Measurements from ENCODE around the gene CCDC9. TPM values are rescaled to one million over a fixed set of nuclear protein-coding genes. Genes with fewer than 3 reads are reported as not detected.
A peak's percentile ranks its signal among the peaks of the same experiment; 100 is the strongest.

Gene CCDC9
- total RNA-seq, 4 donors from 2014 or later = 6.6 to 16.8 (median 10.5) TPM

DNA sequence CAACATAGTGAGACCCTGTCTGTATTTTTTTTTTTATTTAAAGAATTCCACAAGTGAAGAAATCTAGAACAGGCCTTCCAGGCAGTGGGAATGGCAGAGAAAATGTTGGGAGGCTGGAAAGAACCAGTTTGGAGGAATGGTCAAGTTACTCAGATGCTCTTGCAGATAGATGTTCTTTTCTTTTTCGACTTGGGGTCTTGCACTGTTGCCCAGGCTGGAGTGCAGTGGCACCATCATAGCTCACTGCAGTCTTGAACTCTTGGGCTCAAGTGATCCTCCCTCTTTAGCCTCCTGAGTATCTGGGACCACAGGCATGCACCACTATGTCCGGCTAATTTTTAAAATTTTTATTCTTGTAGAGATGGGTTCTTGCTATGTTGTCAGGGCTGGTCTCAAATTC, 54.0 kb downstream of the CCDC9 start:
- H3K9me3 ChIP-seq = no peaks in the 10 kb centered on the region
- WGBS, 2 donors = 68 to 93% methylated on average over 2 of the region's 2 CpGs
- DNase-seq = no peak
- peaks cover 0 to 17% (median 0%) of the 10 kb centered on the region in 4 donors for H3K27me3 ChIP-seq
- peak overlapping the region in 1 of 4 donors; percentile 50 for H3K27ac ChIP-seq
- H3K4me3 ChIP-seq = peak overlapping the region in 2 of 4 donors; percentile 15 to 39
- TF ChIP-seq POLR2A (IDR thresholded peaks at IDR 0.05) = no peak
- TF ChIP-seq, protein P1, sequence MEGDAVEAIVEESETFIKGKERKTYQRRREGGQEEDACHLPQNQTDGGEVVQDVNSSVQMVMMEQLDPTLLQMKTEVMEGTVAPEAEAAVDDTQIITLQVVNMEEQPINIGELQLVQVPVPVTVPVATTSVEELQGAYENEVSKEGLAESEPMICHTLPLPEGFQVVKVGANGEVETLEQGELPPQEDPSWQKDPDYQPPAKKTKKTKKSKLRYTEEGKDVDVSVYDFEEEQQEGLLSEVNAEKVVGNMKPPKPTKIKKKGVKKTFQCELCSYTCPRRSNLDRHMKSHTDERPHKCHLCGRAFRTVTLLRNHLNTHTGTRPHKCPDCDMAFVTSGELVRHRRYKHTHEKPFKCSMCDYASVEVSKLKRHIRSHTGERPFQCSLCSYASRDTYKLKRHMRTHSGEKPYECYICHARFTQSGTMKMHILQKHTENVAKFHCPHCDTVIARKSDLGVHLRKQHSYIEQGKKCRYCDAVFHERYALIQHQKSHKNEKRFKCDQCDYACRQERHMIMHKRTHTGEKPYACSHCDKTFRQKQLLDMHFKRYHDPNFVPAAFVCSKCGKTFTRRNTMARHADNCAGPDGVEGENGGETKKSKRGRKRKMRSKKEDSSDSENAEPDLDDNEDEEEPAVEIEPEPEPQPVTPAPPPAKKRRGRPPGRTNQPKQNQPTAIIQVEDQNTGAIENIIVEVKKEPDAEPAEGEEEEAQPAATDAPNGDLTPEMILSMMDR (IDR thresholded peaks at IDR 0.05) = no peak
- H3K4me1 ChIP-seq = peaks cover 2 to 14% (median 2%) of the 10 kb centered on the region in 3 donors
- no peaks in the 10 kb centered on the region for H3K36me3 ChIP-seq
- intact Hi-C loops (cut with DNase I) = no loop called here

DNA sequence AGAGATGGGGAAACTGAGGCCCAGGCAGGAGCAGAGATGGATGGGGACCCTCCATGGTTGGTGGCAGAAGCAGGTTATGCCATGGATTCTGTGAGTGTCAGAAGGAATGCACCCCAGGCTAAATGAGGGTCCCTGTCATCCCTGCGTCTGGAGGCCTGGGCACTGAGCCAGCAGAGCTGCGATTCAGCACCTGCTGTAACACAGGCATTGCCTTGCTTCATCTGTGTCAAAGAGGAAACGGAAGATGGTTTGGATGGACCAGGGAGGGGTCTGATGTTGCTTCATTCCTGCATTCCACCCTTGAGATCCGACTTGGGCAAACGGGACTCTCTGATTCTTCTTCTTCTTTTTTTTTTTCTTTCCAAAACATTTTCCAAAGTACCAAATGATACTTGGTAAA, 54.5 kb downstream of the CCDC9 start:
- Histone ChIP-seq H3K36me3 (no peaks in the 10 kb centered on the region), H3K27ac (peak overlapping the region in 1 of 4 donors; percentile 50), H3K4me1 (peaks cover 0 to 14% (median 2%) of the 10 kb centered on the region in 3 donors), H3K4me3 (peak overlapping the region in 2 of 4 donors; percentile 15 to 39), H3K27me3 (peaks cover 0 to 17% (median 0%) of the 10 kb centered on the region in 4 donors), H3K9me3 (no peaks in the 10 kb centered on the region)
- WGBS, 2 donors = 29 to 41% methylated on average over 5 of the region's 5 CpGs
- intact Hi-C loops (cut with DNase I) = no loop called here
- no peak for DNase-seq
- peak in 1 of 4 donors; percentile 44 for TF ChIP-seq POLR2A (IDR thresholded peaks at IDR 0.05)
- TF ChIP-seq, protein P1 (IDR thresholded peaks at IDR 0.05) = no peak

DNA sequence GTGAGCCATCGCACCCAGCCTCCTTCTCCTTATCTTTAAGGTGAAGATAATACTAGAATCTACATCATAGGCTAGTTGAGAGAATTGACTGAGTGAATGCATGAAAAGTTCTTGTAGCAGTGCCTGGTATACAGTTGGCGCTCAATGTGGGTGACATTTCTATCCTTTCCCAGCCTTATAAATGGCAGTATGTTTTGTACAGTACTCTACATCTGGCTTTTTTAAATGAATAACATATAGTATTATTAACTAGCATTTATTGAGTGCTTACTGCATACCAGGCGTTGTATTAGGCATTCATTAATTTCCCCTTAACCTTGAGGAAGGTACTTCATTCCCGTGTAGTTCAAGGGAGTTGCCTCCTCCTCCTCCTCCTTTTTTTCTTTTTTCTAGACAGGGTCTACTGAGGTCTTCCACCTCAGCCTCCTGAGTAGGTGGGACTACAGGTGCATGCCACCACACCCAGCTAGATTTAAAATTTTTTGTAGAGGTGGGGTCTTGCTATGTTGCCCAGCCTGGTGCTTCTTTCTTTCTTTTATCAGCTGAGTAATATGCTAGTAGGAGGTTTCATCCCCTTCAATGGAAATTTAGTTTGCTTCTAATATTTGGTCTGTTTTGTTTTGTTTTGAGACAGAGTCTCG, 56.2 kb downstream of the CCDC9 start:
- DNase-seq = no peak
- Histone ChIP-seq H3K36me3 (no peaks in the 10 kb centered on the region), H3K9me3 (no peaks in the 10 kb centered on the region), H3K27me3 (peaks cover 0 to 26% (median 0%) of the 10 kb centered on the region in 4 donors), H3K4me1 (peaks cover 0 to 14% (median 2%) of the 10 kb centered on the region in 3 donors), H3K4me3 (no peak overlapping the region), H3K27ac (no peak overlapping the region)
- TF ChIP-seq, protein P1 (IDR thresholded peaks at IDR 0.05) = no peak
- no peak for TF ChIP-seq POLR2A (IDR thresholded peaks at IDR 0.05)
- WGBS, 2 donors = 86% methylated on average over 5 of the region's 5 CpGs
- intact Hi-C loops (cut with DNase I) = no loop called here

DNA sequence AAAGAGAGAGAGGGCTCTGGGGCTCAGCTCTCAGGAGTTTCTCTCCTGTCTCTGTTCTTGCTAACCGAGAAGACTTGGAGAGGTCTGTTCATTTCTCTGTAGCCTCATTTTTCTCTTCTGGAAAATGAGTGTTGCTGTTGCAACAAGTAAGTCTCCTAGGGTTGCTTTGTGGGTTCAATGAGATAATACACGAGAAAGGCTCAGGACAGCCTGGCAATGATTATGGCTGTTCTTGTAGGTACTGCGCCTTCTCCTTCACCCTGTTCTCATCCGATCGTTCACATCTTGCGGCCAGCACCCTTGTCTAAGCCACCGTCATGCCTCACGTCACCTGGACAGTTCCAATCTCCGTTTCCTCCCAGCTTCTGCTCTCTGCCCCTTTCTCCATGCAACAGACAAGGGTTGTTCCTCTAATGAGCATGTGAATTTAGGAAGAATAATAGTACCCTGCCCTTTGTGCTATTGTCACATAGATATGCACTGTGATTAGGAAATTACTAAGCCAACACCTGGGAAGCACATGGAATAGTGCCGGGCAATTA, 57.5 kb downstream of the CCDC9 start:
- peaks cover 0 to 10% (median 2%) of the 10 kb centered on the region in 3 donors for H3K4me1 ChIP-seq
- H3K27ac ChIP-seq = peak overlapping the region in 1 of 4 donors; percentile 11
- no peak overlapping the region for H3K4me3 ChIP-seq
- intact Hi-C loops (cut with DNase I) = no loop called here
- peaks cover 0 to 34% (median 0%) of the 10 kb centered on the region in 4 donors for H3K27me3 ChIP-seq
- H3K9me3 ChIP-seq = no peaks in the 10 kb centered on the region
- 74 to 76% methylated on average over 10 of the region's 10 CpGs for WGBS, 2 donors
- TF ChIP-seq, protein P1 (IDR thresholded peaks at IDR 0.05) = no peak
- no peak for TF ChIP-seq POLR2A (IDR thresholded peaks at IDR 0.05)
- H3K36me3 ChIP-seq = no peaks in the 10 kb centered on the region
- no peak for DNase-seq

DNA sequence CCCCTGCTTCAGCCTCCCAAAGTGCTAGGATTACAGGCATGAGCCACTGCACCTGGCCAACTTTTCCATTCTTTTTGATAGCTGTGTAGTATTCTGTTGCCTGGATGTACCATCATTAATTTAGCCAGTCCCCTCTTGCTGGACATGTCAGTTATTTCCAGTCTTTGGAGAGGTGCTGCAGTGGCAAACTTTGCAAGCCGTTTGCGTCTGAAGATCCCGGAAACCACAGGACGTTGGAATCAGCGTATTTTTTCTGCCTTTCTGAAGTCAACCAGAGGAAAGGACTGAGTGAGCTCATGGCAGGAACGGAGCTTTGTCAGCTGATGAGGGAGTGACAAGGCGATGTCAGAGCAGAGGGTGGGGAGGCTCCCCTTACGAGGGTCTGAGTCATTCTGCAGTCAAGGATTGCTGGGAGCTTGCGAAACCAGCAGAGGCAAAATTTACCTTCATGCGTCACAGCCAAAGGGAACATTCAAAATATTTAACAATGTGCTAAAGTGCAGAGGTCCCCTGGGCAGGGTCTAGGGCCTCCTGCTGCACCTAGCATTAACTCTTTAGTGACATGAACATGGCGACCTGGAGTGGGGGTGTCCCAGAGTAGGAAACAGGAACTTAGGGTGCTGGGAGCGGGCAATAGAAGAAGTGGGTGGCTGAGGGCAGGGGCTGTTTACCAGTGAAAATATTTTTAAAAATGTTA, 58.9 kb downstream of the CCDC9 start:
- 24 to 30% methylated on average over 6 to 12 of the region's 12 CpGs for WGBS, 2 donors
- TF ChIP-seq, protein P1 (IDR thresholded peaks at IDR 0.05) = no peak
- TF ChIP-seq POLR2A (IDR thresholded peaks at IDR 0.05) = peak in 1 of 4 donors; percentile 45
- H3K4me1 ChIP-seq = peaks cover 0 to 6% (median 0%) of the 10 kb centered on the region in 3 donors
- no peak for DNase-seq
- no peaks in the 10 kb centered on the region for H3K9me3 ChIP-seq
- intact Hi-C loops (cut with DNase I) = no loop called here
- H3K36me3 ChIP-seq = no peaks in the 10 kb centered on the region
- peak overlapping the region in 3 of 4 donors; percentile 45 to 70 (median 68) for H3K27ac ChIP-seq
- H3K4me3 ChIP-seq = no peak overlapping the region
- peaks cover 0 to 46% (median 0%) of the 10 kb centered on the region in 4 donors for H3K27me3 ChIP-seq

Data from esophagus squamous epithelium (tissue), 5 donors.